Measurements from ENCODE around the gene FAM229A. TPM values are rescaled to one million over a fixed set of nuclear protein-coding genes. Genes with fewer than 3 reads are reported as not detected.

The FAM229A gene
- total and polyA plus RNA-seq, 9 of the 15 experiments (the other 6 are each of a cell fraction or from before 2014, with no cell fraction given), result 0.04 to 21.6 (median 7.4) TPM

- CTCF ChIA-PET (ENCODE audit: low intra/inter-chr PET ratio), result no interaction called here
- no peak for FAIRE-seq
- intact Hi-C loops (cut with micrococcal nuclease) (no loop called here), in situ Hi-C loops (cut with MboI) (no loop called here)
- POLR2A ChIA-PET, result interaction anchor here (0.6 to 7.7 kb wide), 9 partner anchors 7 to 132 kb away, joined by 3 to 62 read pairs (median 3); partner anchors contain the start of gene BSDC1
- no peaks in the 10 kb centered on the region; the same call in 1 of the 2 replicates for H3K9me3 ChIP-seq (replicated peaks; ENCODE audit: control insufficient read depth, insufficient read depth, low read depth, low read length)
- no TSS peak for BruUV-seq (replicated peaks)
- H3K36me3 ChIP-seq (ENCODE audit: control insufficient read depth, insufficient read depth, low read length), result peaks cover 89% of the 10 kb centered on the region
- H3K9me1 ChIP-seq (ENCODE audit: control insufficient read depth, insufficient read depth, low read length), result peaks cover 11% of the 10 kb centered on the region
- no peak overlapping the region for H3K27ac ChIP-seq (ENCODE audit: extremely low read depth, low read depth, low read length)
- no peaks in the 10 kb centered on the region for H3K27me3 ChIP-seq (ENCODE audit: control insufficient read depth in 2 of 2, insufficient read depth in 2 of 2, low read length in 2 of 2)
- no peak for DNase-seq (ENCODE audit: extremely low read depth in 1 of 4, low spot score in 3 of 4)
- no peak for ATAC-seq
- H2AFZ ChIP-seq (ENCODE audit: low read depth, low read length), result no peak overlapping the region
- peaks cover 29 to 37% of the 10 kb centered on the region in 2 experiments for H3K4me1 ChIP-seq (replicated peaks in 1 of 2; ENCODE audit: control insufficient read depth in 2 of 2, insufficient read depth in 2 of 2, low read length in 2 of 2)
- no peak overlapping the region for H3K9ac ChIP-seq (ENCODE audit: insufficient read depth in 1 of 2, low read depth in 2 of 2, low read length in 2 of 2)
- WGBS (ENCODE audit: insufficient coverage, low coverage, missing lambda C conversion rate), result 97% methylated on average over 11 of the region's 13 CpGs
- no peak overlapping the region for H3K4me2 ChIP-seq (ENCODE audit: insufficient read depth, low read length)
- no peak overlapping the region for H3K4me3 ChIP-seq
- peaks cover 5% of the 10 kb centered on the region; the same call in 1 of the 2 replicates for H4K20me1 ChIP-seq (replicated peaks; ENCODE audit: control insufficient read depth, insufficient read depth, low read length)
- H3K79me2 ChIP-seq (ENCODE audit: control insufficient read depth, insufficient read depth, low read length), result peaks cover 55% of the 10 kb centered on the region
- TF ChIP-seq MCM5 (IDR thresholded peaks at IDR 0.05; ENCODE audit: low read depth) (no peak), ZNF707 (CRISPR knock-in tag; conservative IDR thresholded peaks at IDR 0.05) (no peak), FOXA3 (CRISPR knock-in tag; conservative IDR thresholded peaks at IDR 0.05 in 1 of 2, IDR thresholded peaks at IDR 0.05 in 1 of 2) (no peak), THAP7 (CRISPR knock-in tag; IDR thresholded peaks at IDR 0.05) (no peak), E4F1 (CRISPR knock-in tag; IDR thresholded peaks at IDR 0.05; ENCODE audit: borderline replicate concordance) (no peak), ATF1 (CRISPR knock-in tag; IDR thresholded peaks at IDR 0.05) (no peak), ATF1 (tag; IDR thresholded peaks at IDR 0.05) (no peak), CLOCK (CRISPR knock-in tag; IDR thresholded peaks at IDR 0.05; ENCODE audit: borderline replicate concordance) (no peak), ARID4B (CRISPR knock-in tag; IDR thresholded peaks at IDR 0.05) (no peak)
These were observed 24.5 kb upstream of the FAM229A start for GRCh38 chr1:32386676-32387392.

Measured in K562 (cell line).